Panc1 (cell line): ENCODE data around the gene FBF1. TPM values are rescaled to one million over a fixed set of nuclear protein-coding genes. Genes with fewer than 3 reads are reported as not detected.

ENCODE experiments used
- ATAC-seq: fragments of 200-7000 bp; cut with Tn5 transposase; 2 replicates; pipeline ENCODE4 v1.9.1; 2020; ENCODE audit warnings: mild to moderate bottlenecking, moderate library complexity
- BruUV-seq: library from RNA; stranded (reverse); fragments of 400-500 nt; replicated peaks from 2 replicates; lab custom pipeline; 2021; lab: Mats Ljungman, UMichigan
- CTCF ChIA-PET: fragments of 300-600 bp; sonication (Branson Sonifier 250); formaldehyde crosslinking; loops from one replicate; lab custom pipeline; 2022; ENCODE audit warnings: antibody characterized with exemption; lab: Charles Lee
- POLR2A ChIA-PET: fragments of 300-600 bp; sonication (Branson Sonifier 250); formaldehyde crosslinking; loops from one replicate; lab custom pipeline; 2022; ENCODE audit warnings: antibody characterized with exemption; lab: Charles Lee
- DNase-seq: peaks from one replicate; pipeline ENCODE4 v3.0.0-alpha.2; 2010; ENCODE audit warnings: low read depth, low spot score
- H3K27ac ChIP-seq: 2 replicates; pipeline ENCODE4 v1.5.1; 2011; ENCODE audit warnings: mild to moderate bottlenecking, low read length, inconsistent platforms
- H3K27me3 ChIP-seq: fragments of 200-500 bp; sonication (Bioruptor generic); 2 replicates; pipeline ENCODE4 v1.6.0; 2014; ENCODE audit warnings: low read length, inconsistent platforms; ENCODE audit not compliant: control insufficient read depth, insufficient read depth
- H3K36me3 ChIP-seq: fragments of 200-500 bp; sonication (Bioruptor generic); 2 replicates; pipeline ENCODE4 v1.5.1; 2014; ENCODE audit warnings: inconsistent platforms, mild to moderate bottlenecking, low read length, moderate library complexity; ENCODE audit not compliant: control insufficient read depth, insufficient read depth
- H3K4me1 ChIP-seq: 2 replicates; pipeline ENCODE4 v1.5.1; 2011; ENCODE audit warnings: inconsistent platforms, mild to moderate bottlenecking, low read length, moderate library complexity; ENCODE audit not compliant: control insufficient read depth, insufficient read depth
- H3K4me3 ChIP-seq, 2 experiments: 2 replicates each; pipeline ENCODE4 v1.5.1; 2011 to 2012; ENCODE audit warnings: low read depth in 2 of 2, low read length in 2 of 2, mild to moderate bottlenecking in 2 of 2, inconsistent platforms in 1 of 2, moderate library complexity in 1 of 2
- H3K9me3 ChIP-seq: fragments of 200-500 bp; sonication (Bioruptor generic); 2 replicates; pipeline ENCODE4 v1.5.1; 2014; ENCODE audit warnings: low read depth, mild to moderate bottlenecking, inconsistent platforms, low read length, moderate library complexity; ENCODE audit not compliant: control insufficient read depth, insufficient read depth
- CTCF ChIP-seq: fragments of 450-650 bp; IDR thresholded peaks from 2 replicates; pipeline ENCODE4 v1.5.1; 2017; ENCODE audit warnings: mild to moderate bottlenecking
- POLR2AphosphoS5 ChIP-seq: IDR thresholded peaks from 2 replicates; pipeline ENCODE4 v1.6.1; 2012; ENCODE audit warnings: mild to moderate bottlenecking, low read depth, low read length, moderate library complexity
- REST ChIP-seq, 2 experiments: IDR thresholded peaks; 2 replicates each; pipeline ENCODE4 v1.6.1; 2011 to 2012; ENCODE audit warnings: low read depth in 2 of 2, control low read depth in 1 of 2, low read length in 1 of 2, mild to moderate bottlenecking in 1 of 2, moderate library complexity in 1 of 2; ENCODE audit not compliant: insufficient read depth in 1 of 2
- SIN3A ChIP-seq: IDR thresholded peaks from 2 replicates; pipeline ENCODE4 v1.6.1; 2012; ENCODE audit warnings: low read depth, mild to moderate bottlenecking, low read length, moderate library complexity, borderline replicate concordance; ENCODE audit not compliant: insufficient read depth
- TCF7L2 ChIP-seq: IDR thresholded peaks from 2 replicates; pipeline ENCODE4 v1.6.1; 2011; ENCODE audit warnings: mild to moderate bottlenecking, low read depth, low read length, inconsistent platforms
- in situ Hi-C: cut with HindIII; loops from 2 replicates; pipeline ENCODE4 v1.10.0; 2016; ENCODE audit warnings: low sequenced_read_pairs, low pct_unique_long_range_greater_than_20kb
- intact Hi-C: fragments of 100-400 bp; cut with micrococcal nuclease; formaldehyde crosslinking; loops from one replicate; pipeline ENCODE4 v1.10.0; 2022; ENCODE audit not compliant: unreplicated experiment
- total RNA-seq: library from RNA; stranded (reverse); gene quantifications from one replicate; pipeline ENCODE4 v1.2.1, GENCODE V29; 2021; ENCODE audit not compliant: unreplicated experiment

The FBF1 gene
- total RNA-seq, 1 experiment from 2014 or later, result 32.5 TPM

GRCh38 chr17:75891022-75891604, 49.7 kb downstream of the FBF1 start:
- H3K27ac ChIP-seq, result no peak overlapping the region
- peaks cover 11% of the 10 kb centered on the region for H3K4me1 ChIP-seq
- TF ChIP-seq REST (IDR thresholded peaks at IDR 0.05; ENCODE audit: insufficient read depth in 1 of 2, low read depth in 2 of 2, low read length in 1 of 2), result no peak
- TF ChIP-seq CTCF, result no peak
- TF ChIP-seq POLR2AphosphoS5, result no peak
- TF ChIP-seq SIN3A, result no peak
- no peak for TF ChIP-seq TCF7L2
- ChIA-PET CTCF (no interaction called here), POLR2A (no interaction called here)
- no peak for DNase-seq
- in situ Hi-C loops, result no loop called here
- no peaks in the 10 kb centered on the region for H3K27me3 ChIP-seq
- H3K36me3 ChIP-seq, result no peaks in the 10 kb centered on the region
- no TSS peak for BruUV-seq
- no peak for ATAC-seq
- H3K4me3 ChIP-seq, result no peak overlapping the region
- no peaks in the 10 kb centered on the region for H3K9me3 ChIP-seq
- intact Hi-C loops, result no loop called here

GRCh38 chr17:75889454-75889853, 51.4 kb downstream of the FBF1 start:
- TSS peak; percentile 86 for BruUV-seq
- Histone ChIP-seq H3K27ac (no peak overlapping the region), H3K9me3 (no peaks in the 10 kb centered on the region), H3K27me3 (no peaks in the 10 kb centered on the region), H3K4me1 (no peaks in the 10 kb centered on the region), H3K4me3 (no peak overlapping the region), H3K36me3 (no peaks in the 10 kb centered on the region)
- no peak for ATAC-seq
- TF ChIP-seq CTCF (no peak), REST (IDR thresholded peaks at IDR 0.05; ENCODE audit: insufficient read depth in 1 of 2, low read depth in 2 of 2, low read length in 1 of 2) (no peak), TCF7L2 (no peak), POLR2AphosphoS5 (no peak), SIN3A (no peak)
- in situ Hi-C loops, result no loop called here
- DNase-seq, result no peak
- ChIA-PET CTCF (no interaction called here), POLR2A (interaction anchor here (1.4 kb wide), 1 partner anchor 11 kb away, joined by 16 read pairs; the partner anchor contains the start of gene TRIM47)
- intact Hi-C loops, result no loop called here
